GM12872 (cell line): ENCODE data around the gene SH3TC1.

Source experiments
- CTCF ChIP-seq: IDR thresholded peaks from 3 replicates; pipeline ENCODE4 v1.5.1; 2011; ENCODE audit warnings: low read depth, mild to moderate bottlenecking, low read length, moderate library complexity; ENCODE audit not compliant: insufficient read depth

SH3TC1 gene

GRCh38 chr4:8164687-8165086, 34.4 kb upstream of the SH3TC1 start:
- no peak for TF ChIP-seq CTCF

- no peak for TF ChIP-seq CTCF
Measured at GRCh38 chr4:8165374-8165896, 33.7 kb upstream of the SH3TC1 start.

GRCh38 chr4:8167291-8167690, 31.8 kb upstream of the SH3TC1 start:
- no peak for TF ChIP-seq CTCF

GRCh38 chr4:8167815-8168214, 31.3 kb upstream of the SH3TC1 start:
- TF ChIP-seq CTCF: no peak

GRCh38 chr4:8168232-8168631, 30.9 kb upstream of the SH3TC1 start:
- peak; percentile 50; the same call in 2 of the 3 replicates for TF ChIP-seq CTCF

GRCh38 chr4:8168832-8169598, 30.1 kb upstream of the SH3TC1 start:
- TF ChIP-seq CTCF: no peak

GRCh38 chr4:8169763-8170162, 29.3 kb upstream of the SH3TC1 start:
- TF ChIP-seq CTCF: no peak
